ENCODE results near the gene GDPD5. TPM values are rescaled to one million over a fixed set of nuclear protein-coding genes. Genes with fewer than 3 reads are reported as not detected.

The GDPD5 gene
- total RNA-seq, 1 experiment from 2014 or later = 7.8 TPM

DNA sequence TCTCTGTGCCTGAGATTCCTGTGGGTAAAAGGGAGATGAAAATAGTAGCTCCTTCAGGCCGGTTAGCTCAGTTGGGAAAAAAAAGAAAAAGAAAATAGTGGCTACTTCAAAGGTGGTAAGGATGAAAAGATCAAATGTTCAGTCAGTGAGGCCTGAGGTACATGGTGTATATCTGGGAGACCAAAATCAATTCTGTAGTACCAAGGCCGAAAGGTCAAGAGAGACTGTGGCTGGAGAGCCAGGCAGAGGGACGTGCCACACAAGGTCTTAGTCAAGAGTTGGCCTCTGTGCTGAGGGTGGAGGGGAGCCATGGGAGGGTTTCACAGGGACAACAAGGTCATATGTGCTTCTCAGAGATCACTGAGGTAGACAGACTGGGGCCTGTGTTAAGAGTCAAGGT, 4.8 kb upstream of the GDPD5 start:
- Histone ChIP-seq H2BK20ac (ENCODE audit: low read depth, low read length, poor library complexity, severe bottlenecking) (no peak overlapping the region), H2AFZ (ENCODE audit: low read length) (no peak overlapping the region), H3K4me2 (ENCODE audit: insufficient read depth, insufficient read length, low read length) (no peak overlapping the region), H3K27ac (ENCODE audit: insufficient read length, low read depth, low read length) (no peak overlapping the region), H3K4ac (ENCODE audit: low read depth, low read length) (no peak overlapping the region), H3K9ac (ENCODE audit: extremely low read depth, insufficient read length, low read length) (no peak overlapping the region), H4K91ac (ENCODE audit: insufficient read length, low read depth, low read length) (no peak overlapping the region), H4K8ac (replicated peaks; ENCODE audit: insufficient read length, low read depth, low read length) (no peak overlapping the region), H3K79me1 (ENCODE audit: insufficient read depth, low read depth, low read length, poor library complexity, severe bottlenecking) (no peaks in the 10 kb centered on the region), H3K18ac (ENCODE audit: insufficient read length, low read depth, low read length) (no peak overlapping the region), H4K5ac (ENCODE audit: insufficient read length, low read depth, low read length) (no peak overlapping the region), H4K20me1 (ENCODE audit: control insufficient read depth, insufficient read depth, insufficient read length) (no peaks in the 10 kb centered on the region), H2BK5ac (ENCODE audit: insufficient read length, low read length) (no peak overlapping the region), H3K23me2 (ENCODE audit: insufficient read length, low read depth, low read length, poor library complexity, severe bottlenecking) (peaks cover 4% of the 10 kb centered on the region), H3K23ac (ENCODE audit: insufficient read length, low read depth, low read length) (no peak overlapping the region), H2BK120ac (ENCODE audit: low read depth, low read length, poor library complexity, severe bottlenecking) (no peak overlapping the region), H3K27me3 (ENCODE audit: insufficient read depth, low read length) (no peaks in the 10 kb centered on the region), H2AK5ac (ENCODE audit: insufficient read length, low read length) (no peak overlapping the region), H2BK15ac (ENCODE audit: low read depth, low read length) (no peak overlapping the region), H2BK12ac (ENCODE audit: insufficient read length, low read depth, low read length) (no peak overlapping the region), H3K79me2 (ENCODE audit: insufficient read depth, low read length) (no peaks in the 10 kb centered on the region), H3K4me1 (ENCODE audit: insufficient read depth, low read length) (no peaks in the 10 kb centered on the region), H3T11ph (ENCODE audit: low read length) (no peak overlapping the region), H3K9me3 (ENCODE audit: control insufficient read depth, low read depth, low read length) (no peaks in the 10 kb centered on the region), H3K56ac (ENCODE audit: insufficient read length, low read depth, low read length) (no peak overlapping the region), H3K14ac (ENCODE audit: insufficient read depth, low read length) (no peak overlapping the region)
- no peaks in the 10 kb centered on the region for H3K9me3 Mint-ChIP-seq
- peaks cover 15% of the 10 kb centered on the region for H3K27me3 Mint-ChIP-seq (ENCODE audit: low read depth)
- peaks cover 19 to 24% of the 10 kb centered on the region in 2 experiments for H3K4me1 Mint-ChIP-seq
- no peak overlapping the region for H3K4me3 Mint-ChIP-seq
- no peak for DNase-seq
- H3K27ac Mint-ChIP-seq = peak overlapping the region in 1 of 3 experiments; percentile 3; a peak in 2 of 7 replicates
- no peaks in the 10 kb centered on the region for H3K36me3 Mint-ChIP-seq (ENCODE audit: insufficient read depth in 1 of 3, low read depth in 3 of 3)
- no CpG with 5 or more reads among the region's 3 CpGs for WGBS (ENCODE audit: extremely low coverage, insufficient read length, low lambda C conversion rate)
- TF ChIP-seq, protein P1, sequence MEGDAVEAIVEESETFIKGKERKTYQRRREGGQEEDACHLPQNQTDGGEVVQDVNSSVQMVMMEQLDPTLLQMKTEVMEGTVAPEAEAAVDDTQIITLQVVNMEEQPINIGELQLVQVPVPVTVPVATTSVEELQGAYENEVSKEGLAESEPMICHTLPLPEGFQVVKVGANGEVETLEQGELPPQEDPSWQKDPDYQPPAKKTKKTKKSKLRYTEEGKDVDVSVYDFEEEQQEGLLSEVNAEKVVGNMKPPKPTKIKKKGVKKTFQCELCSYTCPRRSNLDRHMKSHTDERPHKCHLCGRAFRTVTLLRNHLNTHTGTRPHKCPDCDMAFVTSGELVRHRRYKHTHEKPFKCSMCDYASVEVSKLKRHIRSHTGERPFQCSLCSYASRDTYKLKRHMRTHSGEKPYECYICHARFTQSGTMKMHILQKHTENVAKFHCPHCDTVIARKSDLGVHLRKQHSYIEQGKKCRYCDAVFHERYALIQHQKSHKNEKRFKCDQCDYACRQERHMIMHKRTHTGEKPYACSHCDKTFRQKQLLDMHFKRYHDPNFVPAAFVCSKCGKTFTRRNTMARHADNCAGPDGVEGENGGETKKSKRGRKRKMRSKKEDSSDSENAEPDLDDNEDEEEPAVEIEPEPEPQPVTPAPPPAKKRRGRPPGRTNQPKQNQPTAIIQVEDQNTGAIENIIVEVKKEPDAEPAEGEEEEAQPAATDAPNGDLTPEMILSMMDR (conservative IDR thresholded peaks at IDR 0.05) = no peak
